RKO (cell line): ENCODE results near the gene EGR1.

Source experiments
- DNase-seq: peaks from one replicate; pipeline ENCODE4 v3.0.0-alpha.2; 2016; ENCODE audit warnings: low spot score

The EGR1 gene

GRCh38 chr5:138453590-138453989, 11.7 kb upstream of the EGR1 start:
- DNase-seq, result no peak

GRCh38 chr5:138454121-138454520, 11.2 kb upstream of the EGR1 start:
- DNase-seq, result no peak

- no peak for DNase-seq
These were observed 9.9 kb upstream of the EGR1 start for GRCh38 chr5:138455232-138455930.

GRCh38 chr5:138457531-138458275, 7.6 kb upstream of the EGR1 start:
- no peak for DNase-seq

GRCh38 chr5:138458384-138458783, 6.9 kb upstream of the EGR1 start:
- DNase-seq, result no peak

GRCh38 chr5:138458856-138459255, 6.4 kb upstream of the EGR1 start:
- DNase-seq, result no peak

- no peak for DNase-seq
These were observed 5.9 kb upstream of the EGR1 start for GRCh38 chr5:138459311-138459933.

GRCh38 chr5:138460032-138460693, 5.1 kb upstream of the EGR1 start:
- no peak for DNase-seq

- peak; percentile 70 for DNase-seq
These were observed 3.7 kb upstream of the EGR1 start for GRCh38 chr5:138461343-138462125.

GRCh38 chr5:138463419-138464007, 1.8 kb upstream of the EGR1 start:
- DNase-seq, result no peak

GRCh38 chr5:138464008-138464387, 1.3 kb upstream of the EGR1 start:
- peak; percentile 95 for DNase-seq

- peak; percentile 98 for DNase-seq
These were observed 655 bp upstream of the EGR1 start for GRCh38 chr5:138464388-138465260.

- DNase-seq, result peak; percentile 32
These were observed 1.0 kb downstream of the EGR1 start for GRCh38 chr5:138466125-138466899.

- peak; percentile 55 for DNase-seq
These were observed 1.8 kb downstream of the EGR1 start for GRCh38 chr5:138466900-138467710.

- DNase-seq, result peak; percentile 47
These were observed 2.4 kb downstream of the EGR1 start for GRCh38 chr5:138467711-138468132.

GRCh38 chr5:138468133-138468965, 3.1 kb downstream of the EGR1 start:
- peak; percentile 51 for DNase-seq

- DNase-seq, result peak; percentile 69
These were observed 3.8 kb downstream of the EGR1 start for GRCh38 chr5:138468966-138469539.
